ENCODE measurements around the gene PLEKHM1.

GRCh38 chr17:45391918-45392317, 98.6 kb downstream of the PLEKHM1 start:
- TF ChIP-seq POLR2A (IDR thresholded peaks at IDR 0.05; ENCODE audit: low read length), result no peak
- TF ChIP-seq GATA1 (IDR thresholded peaks at IDR 0.05; ENCODE audit: low read depth, low read length), result no peak
